RPMI7951 (cell line): Measurements from ENCODE around the gene TUBA1A. TPM values are rescaled to one million over a fixed set of nuclear protein-coding genes. Genes with fewer than 3 reads are reported as not detected.
"Not testable (repeated sequence)": the region's sequence is repeated elsewhere in the genome, so short reads cannot be mapped to it uniquely, and the experiment has no call there.

Experiments used
- DNase-seq: peaks from one replicate; pipeline ENCODE4 v3.0.0-alpha.2; 2012; ENCODE audit warnings: low read depth
- total RNA-seq: library from RNA; depleted of rRNA; stranded (reverse); fragments of >200 nt; shearing (Covaris generic); gene quantifications from 2 replicates; pipeline ENCODE4 v1.2.3, GENCODE V29; 2014

Gene TUBA1A
- total RNA-seq, 1 experiment from 2014 or later: 744 TPM

GRCh38 chr12:49201595-49202295 lies 12.9 kb upstream of the TUBA1A start:
- peak; percentile 75 for DNase-seq

DNA sequence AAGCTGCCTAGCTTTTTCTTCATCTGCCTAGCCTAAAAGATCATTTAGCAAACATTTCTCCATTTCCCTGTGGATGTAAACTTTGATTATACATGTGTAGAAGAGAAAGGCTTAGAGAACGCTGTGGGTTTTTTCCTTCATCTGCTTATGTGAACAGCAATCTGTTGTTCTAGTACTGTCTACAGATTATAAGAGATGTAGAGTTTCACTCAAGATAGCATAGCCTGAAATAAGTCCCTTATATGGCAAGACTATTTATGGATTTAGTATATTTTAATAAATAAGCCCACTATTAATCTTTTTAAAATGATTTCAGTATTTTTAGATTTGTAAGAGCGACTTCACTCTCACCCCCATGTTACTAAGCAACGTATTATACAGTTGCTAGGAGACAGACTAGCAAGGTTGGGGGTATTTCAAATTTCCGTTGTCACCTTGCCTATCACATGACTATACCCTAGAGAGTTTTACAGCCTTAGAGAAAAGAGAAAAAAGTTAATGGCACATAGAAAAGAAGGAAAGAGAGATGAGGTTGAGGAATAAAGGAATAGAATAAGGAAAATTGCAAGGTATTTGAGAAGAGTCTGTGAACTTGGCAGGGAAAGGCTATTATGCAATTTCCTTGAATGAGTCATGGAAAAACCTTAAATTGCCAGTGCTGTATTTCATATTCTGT lies 12.2 kb upstream of the TUBA1A start:
- peak; percentile 70 for DNase-seq

- peak; percentile 86 for DNase-seq
These were observed 9.7 kb upstream of the TUBA1A start for GRCh38 chr12:49198431-49199155.

GRCh38 chr12:49197256-49197655 lies 8.4 kb upstream of the TUBA1A start:
- no peak for DNase-seq

GRCh38 chr12:49195736-49196135 lies 6.9 kb upstream of the TUBA1A start:
- DNase-seq: no peak

GRCh38 chr12:49193746-49194145 lies 4.9 kb upstream of the TUBA1A start:
- not testable (repeated sequence) for DNase-seq

DNA sequence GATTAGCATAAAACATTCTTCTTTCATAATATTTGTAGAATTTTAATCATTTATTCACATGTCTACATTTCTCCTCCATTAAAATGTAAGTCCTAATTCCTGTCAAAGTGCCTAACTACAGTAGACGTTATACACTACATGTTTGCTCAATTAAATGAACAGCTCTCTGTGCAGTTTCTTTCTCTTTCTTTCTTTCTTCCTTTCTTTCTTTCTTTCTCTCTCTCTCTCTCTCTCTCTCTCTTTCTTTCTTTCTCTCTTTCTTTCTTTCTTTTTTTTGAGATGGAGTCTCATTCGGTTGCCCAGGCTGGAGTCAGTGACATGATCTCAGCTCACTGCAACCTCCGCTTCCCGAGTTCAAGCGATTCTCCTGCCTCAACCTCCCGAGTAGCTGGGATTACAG lies 2.6 kb upstream of the TUBA1A start:
- DNase-seq: not testable (repeated sequence)

- DNase-seq: no peak
These were observed 2.1 kb upstream of the TUBA1A start for GRCh38 chr12:49190974-49191373.

GRCh38 chr12:49189731-49190716 lies 1.1 kb upstream of the TUBA1A start:
- DNase-seq: no peak

- peak; percentile 75 for DNase-seq
These were observed 522 bp downstream of the TUBA1A start for GRCh38 chr12:49188201-49188915.

DNA sequence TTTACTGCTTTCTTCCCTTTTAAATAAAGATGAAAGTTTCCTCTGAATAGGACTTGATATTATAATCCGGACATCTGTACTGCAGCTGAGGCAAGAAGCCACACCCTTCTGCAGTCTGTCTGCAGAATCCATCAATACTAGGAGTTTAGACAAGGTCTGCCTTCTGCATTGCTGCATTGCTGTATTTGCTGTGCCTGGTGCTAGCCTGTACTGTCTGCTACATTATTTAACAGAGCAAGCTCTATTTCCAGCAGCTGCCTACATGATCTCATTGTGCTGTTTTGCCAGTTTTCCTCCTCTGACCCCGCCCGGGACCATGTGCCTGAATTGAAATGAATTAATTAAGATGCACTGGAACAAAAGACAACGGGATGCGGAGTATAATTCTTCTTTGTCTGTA lies 1.7 kb downstream of the TUBA1A start:
- DNase-seq: peak; percentile 47

GRCh38 chr12:49186307-49186706 lies 2.6 kb downstream of the TUBA1A start:
- DNase-seq: not testable (repeated sequence)

DNA sequence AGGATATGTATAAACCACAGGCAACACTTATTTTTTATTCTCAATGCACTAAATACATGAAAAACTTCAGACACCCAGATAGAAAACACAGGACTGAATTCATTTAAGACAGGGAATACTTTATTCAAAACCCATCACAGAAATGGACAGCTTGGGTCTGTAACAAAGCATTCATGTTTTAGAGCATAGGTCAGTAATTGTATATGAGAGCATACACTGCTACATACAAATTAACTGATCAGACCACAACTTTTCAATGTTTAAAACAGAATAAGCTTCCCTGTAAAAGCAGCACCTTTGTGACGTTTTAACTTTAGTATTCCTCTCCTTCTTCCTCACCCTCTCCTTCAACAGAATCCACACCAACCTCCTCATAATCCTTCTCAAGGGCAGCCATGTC lies 4.2 kb downstream of the TUBA1A start:
- DNase-seq: not testable (repeated sequence)

DNA sequence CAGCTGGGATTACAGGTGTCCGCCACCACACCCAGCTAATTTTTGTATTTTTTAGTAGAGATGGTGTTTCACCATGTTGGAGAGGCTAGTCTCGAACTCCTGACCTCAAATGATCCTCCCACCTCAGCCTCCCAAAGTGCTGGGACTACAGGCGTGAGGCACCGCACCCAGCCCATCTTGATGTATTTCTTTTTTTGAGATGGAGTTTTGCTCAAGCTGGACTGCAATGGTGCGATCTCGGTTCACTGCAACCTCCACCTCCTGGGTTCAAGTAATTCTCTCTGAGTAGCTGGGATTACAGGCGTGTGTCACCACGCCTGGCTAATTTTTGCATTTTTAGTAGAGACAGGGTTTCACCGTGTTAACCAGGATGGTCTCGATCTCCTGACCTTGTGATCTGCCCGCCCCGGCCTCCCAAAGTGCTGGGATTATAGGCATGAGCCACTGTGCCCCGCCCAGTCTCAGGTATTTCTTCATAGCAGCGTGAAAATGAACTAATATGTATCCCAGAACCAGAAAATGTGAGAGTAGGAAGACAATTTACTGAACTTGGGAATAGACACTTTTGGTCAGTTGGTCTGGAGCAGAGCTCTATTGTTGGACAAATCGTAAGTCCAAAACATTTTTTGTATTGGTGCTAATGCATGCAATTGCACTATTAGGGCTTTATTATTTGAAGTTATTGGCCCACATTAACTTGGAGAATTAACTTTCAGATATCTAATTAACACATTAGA lies 5.5 kb downstream of the TUBA1A start:
- DNase-seq: not testable (repeated sequence)

DNA sequence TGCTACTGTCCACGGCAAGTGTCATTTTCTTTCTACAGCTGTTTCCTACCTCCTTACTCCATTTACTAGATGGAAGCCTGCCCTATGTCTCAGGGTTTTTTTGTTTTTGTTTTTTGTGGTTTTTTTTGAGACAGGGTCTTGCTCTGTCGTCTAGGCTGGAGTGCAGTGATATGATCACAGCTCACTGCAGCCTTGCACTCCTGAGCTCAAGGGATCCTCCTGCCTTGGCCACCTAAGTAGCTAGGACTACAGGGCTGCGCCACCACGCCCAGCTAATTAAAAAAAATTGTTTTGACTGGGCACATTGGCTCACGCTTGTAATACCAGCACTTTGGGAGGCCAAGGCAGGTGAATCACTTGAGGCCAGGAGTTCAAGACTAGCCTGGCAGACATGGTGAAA lies 14.7 kb downstream of the TUBA1A start:
- DNase-seq: no peak

DNA sequence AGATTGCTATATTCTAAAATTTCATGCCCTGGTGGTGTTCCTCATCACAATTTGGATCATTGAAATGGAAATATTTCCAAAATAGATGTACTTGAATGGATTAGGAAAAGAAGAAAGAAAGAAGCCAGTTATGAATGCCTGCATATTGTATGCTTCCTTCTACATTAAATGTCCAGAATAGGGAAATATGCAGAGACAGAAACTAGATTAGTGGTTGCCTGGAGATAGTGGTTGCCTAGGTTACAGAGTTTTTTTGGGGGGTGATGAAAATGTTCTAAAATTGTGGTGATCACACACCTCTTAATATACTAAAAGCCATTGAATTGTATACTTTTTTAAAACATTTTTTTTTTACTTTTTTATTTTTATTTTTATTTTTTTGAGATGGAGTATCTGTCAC lies 18.0 kb downstream of the TUBA1A start:
- DNase-seq: no peak

- DNase-seq: no peak
These were observed 23.8 kb downstream of the TUBA1A start for GRCh38 chr12:49165114-49165513.

DNA sequence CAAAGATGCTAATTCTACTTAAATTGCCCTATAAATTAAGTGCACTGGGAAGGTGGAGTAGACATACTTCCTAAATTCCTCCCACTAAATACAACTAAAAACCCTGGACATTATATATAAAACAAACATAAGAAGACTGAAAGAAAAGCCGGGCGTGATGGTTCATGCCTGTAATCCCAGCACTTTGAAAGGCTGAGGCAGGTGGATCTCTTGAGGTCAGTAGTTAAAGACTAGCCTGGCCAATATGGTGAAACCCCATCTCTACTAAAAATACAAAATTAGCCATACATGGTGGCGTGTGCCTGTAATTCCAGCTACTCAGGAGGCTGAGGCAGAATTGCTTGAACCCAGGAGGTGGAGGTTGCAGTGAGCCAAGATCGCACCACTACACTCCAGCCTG lies 27.0 kb downstream of the TUBA1A start:
- DNase-seq: not testable (repeated sequence)

- no peak for DNase-seq
These were observed 27.6 kb downstream of the TUBA1A start for GRCh38 chr12:49161092-49161795.

DNA sequence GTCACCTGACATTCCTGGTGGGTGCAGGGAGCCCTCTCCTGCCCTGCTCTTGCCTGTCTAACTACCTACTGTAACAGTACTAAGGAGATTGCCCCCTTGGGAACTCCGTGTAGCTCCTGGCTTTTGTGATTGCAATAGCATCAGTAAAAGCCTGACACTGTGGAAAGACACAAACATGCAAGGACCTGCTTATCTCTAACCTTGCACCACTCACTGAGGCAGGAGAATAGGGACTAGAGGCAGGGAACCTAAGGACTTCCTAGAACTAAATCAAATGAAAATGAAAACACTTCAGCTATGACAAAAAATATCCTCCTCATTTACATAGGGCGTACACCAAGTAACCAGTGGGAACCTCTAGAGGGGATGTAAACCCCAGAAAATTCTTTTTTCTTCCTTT lies 28.5 kb downstream of the TUBA1A start:
- DNase-seq: no peak
